Endothelial cell of umbilical vein (primary cell): ENCODE results near the gene KIF4A.

Experiments
- CTCF ChIP-seq, 2 donors: IDR thresholded peaks; 1 replicate in 1 of 2; 2 replicates in 1 of 2; pipeline ENCODE4 v1.5.1; 2011; ENCODE audit warnings: low read length in 2 of 2, mild to moderate bottlenecking in 2 of 2, moderate library complexity in 2 of 2, control low read depth in 1 of 2, inconsistent platforms in 1 of 2, low read depth in 1 of 2; ENCODE audit not compliant: insufficient read depth in 1 of 2; ENCODE audit errors: extremely low read depth in 1 of 2
- EZH2 ChIP-seq: IDR thresholded peaks from 2 replicates; pipeline ENCODE4 v1.6.1; 2012; ENCODE audit warnings: borderline replicate concordance, low read depth, mild to moderate bottlenecking, moderate library complexity, low read length, inconsistent platforms; ENCODE audit not compliant: severe bottlenecking
- FOS ChIP-seq: IDR thresholded peaks from 2 replicates; pipeline ENCODE4 v1.6.1; 2011; ENCODE audit warnings: mild to moderate bottlenecking, low read length, moderate library complexity, borderline replicate concordance; ENCODE audit not compliant: insufficient read depth
- JUN ChIP-seq: IDR thresholded peaks from 2 replicates; pipeline ENCODE4 v1.6.1; 2011; ENCODE audit warnings: borderline replicate concordance, low read depth; ENCODE audit not compliant: insufficient read length, insufficient read depth
- POLR2A ChIP-seq: IDR thresholded peaks from 2 replicates; pipeline ENCODE4 v1.6.1; 2012; ENCODE audit warnings: low read depth, mild to moderate bottlenecking, control low read depth, low read length
- POLR2AphosphoS5 ChIP-seq: IDR thresholded peaks from 2 replicates; pipeline ENCODE4 v1.6.1; 2012; ENCODE audit warnings: low read depth, mild to moderate bottlenecking, control low read depth, low read length, moderate library complexity; ENCODE audit not compliant: insufficient read depth
- TF ChIP-seq, protein P1 (sequence below): IDR thresholded peaks from 2 replicates; pipeline ENCODE4 v1.6.1; 2011; ENCODE audit not compliant: insufficient read depth, insufficient read length

- TF ChIP-seq CTCF (IDR thresholded peaks at IDR 0.05; ENCODE audit: extremely low read depth in 1 of 2, insufficient read depth in 1 of 2, low read depth in 1 of 2, low read length in 2 of 2) (no peak), JUN (no peak), EZH2 (no peak), POLR2AphosphoS5 (no peak), POLR2A (no peak), FOS (no peak)
- TF ChIP-seq, protein P1, sequence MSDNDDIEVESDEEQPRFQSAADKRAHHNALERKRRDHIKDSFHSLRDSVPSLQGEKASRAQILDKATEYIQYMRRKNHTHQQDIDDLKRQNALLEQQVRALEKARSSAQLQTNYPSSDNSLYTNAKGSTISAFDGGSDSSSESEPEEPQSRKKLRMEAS, result no peak
Measured at GRCh38 chrX:70360366-70360765, 70.5 kb downstream of the KIF4A start.
